ENCODE data around the gene ARHGAP19.

Gene ARHGAP19, protein sequence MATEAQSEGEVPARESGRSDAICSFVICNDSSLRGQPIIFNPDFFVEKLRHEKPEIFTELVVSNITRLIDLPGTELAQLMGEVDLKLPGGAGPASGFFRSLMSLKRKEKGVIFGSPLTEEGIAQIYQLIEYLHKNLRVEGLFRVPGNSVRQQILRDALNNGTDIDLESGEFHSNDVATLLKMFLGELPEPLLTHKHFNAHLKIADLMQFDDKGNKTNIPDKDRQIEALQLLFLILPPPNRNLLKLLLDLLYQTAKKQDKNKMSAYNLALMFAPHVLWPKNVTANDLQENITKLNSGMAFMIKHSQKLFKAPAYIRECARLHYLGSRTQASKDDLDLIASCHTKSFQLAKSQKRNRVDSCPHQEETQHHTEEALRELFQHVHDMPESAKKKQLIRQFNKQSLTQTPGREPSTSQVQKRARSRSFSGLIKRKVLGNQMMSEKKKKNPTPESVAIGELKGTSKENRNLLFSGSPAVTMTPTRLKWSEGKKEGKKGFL

DNA sequence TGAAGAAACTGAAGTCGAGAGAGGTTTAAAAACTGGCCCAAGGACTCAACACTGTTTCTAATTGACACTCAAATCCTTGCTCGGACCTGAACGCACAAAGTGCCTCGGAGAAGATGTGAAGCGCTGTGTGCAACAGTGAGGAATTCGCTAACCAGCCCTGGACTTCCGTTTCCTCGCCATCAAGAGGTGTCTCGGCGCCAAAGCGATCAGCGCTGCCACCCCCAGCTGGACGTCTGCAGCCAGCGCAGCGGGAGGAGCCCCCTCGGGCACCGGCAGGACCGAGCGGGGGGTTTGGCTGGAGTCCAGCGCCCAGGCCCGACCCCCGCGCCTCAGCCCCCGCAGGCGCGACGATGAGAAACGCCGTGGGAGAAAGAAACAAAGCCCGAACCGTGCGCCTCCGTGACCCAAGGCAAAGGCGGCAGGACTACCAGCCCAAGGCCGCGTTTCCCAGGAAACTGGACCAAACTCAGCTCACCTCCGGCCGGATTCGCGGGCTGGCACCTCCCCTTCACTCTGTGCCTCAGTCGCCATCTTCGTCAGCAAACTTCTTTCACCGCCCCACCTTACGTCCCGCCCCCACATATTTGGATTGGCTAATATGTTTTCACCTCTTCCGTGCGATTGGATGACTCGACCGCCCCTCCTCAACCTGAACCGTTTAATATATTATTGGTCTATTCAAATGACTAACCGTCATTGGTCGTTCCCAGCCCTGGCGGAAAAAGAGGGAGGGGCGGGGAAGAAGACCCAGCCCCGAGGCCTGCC lies at the start of gene ARHGAP19:
TSS of gene ARHGAP19 (minus strand) at position 541 of the 765 bp plus-strand sequence. CDS start at position 531, 10 bp downstream.
- peak; percentile 99 for DNase-seq

DNA sequence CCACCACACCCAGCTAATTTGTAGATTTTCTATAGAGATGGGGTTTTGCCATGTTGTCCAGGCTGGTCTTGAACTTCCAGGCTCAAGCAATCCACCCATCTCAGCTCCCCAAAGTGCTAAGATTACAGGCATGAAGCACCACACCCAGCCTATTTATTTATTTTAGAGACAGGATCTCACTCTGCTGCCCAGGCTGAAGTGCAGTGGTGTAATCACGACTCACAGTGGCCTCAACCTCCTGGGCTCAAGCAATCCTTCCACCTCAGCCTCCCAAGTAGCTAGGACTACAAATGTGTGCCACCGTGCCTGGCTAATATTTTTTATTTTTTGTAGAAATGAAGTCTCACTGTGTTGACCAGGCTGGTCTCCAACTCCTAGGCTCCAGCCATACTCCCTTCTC lies 49.0 kb upstream of the ARHGAP19 start:
- no peak for DNase-seq

DNA sequence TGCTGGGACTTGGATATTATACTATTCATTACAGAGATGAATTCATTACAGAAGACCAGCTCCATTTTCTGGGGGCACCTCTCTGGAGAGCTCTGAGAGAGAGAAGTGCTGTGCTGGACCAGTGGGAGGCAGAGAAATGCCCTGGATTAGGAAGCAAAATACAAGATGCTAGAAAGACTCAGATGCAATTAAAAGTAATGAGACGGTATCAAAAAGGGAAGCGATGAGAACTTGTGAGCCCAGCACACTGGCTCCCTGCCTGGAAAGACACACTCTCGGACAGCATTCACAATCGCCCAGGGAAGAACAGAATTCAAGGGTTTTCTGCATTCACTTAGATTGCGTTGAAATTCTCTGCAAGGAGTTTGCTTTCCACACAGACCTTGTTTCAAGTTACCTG lies 45.6 kb upstream of the ARHGAP19 start:
- no peak for DNase-seq

DNA sequence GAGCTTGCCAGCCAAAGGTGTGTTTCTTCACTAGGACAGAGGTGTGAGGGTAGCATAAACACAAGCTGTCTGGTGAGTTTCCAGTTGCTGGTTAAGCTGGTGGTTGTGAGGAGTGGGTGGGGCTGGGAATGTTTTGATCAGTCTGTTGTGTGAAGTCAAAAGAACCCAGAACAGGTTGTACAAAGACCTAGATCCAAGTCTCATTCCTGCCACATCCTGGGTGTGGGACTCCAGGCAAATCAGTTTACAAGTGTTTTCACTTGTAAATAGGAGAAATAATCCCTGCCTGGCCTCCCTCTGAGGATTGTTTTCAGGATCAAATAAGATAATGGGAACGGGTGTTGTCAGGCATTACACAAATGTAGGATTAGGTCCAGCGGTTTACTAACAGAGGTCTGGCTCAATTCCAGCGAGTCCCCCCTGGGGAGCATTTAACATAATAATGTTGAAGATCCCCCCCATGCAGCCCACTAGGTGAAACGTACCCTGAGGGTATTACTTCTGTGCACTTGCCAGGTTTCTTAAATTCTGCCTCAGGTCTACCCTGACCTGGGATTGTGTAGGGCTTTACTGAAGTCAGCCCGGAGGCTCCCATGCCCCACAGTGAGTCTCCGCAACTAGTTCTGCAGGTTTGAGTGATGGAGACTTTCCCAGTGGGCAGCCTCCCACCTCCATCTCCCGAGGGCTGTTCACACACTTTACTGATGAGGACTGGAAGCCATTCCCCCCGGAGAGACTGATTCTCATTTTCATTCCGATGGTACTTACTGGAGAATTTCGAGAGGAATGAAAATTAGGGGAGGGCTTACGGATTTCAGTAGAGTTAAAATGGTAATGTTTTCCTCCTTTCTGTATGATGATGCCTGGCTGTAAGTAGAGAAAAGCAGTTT lies 44.8 kb upstream of the ARHGAP19 start:
- no peak for DNase-seq

DNA sequence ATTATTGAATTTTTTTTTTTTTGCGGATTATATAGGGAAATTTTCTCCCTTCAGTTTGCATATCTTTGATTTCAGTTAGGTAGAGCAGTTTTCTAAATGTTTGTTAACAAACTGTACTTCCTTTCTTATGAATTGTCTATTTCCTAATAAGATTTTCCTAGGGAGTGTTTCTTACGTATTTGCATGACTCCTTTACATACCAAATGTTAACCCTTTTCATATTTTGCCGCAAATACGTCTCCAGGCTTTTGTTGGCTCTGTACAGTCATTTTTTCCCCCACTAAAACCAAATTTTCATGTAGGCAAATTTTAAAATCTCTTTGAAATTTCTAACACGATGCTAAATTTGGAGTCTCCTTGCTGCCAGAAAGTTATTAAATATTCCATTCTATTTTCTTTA lies 44.0 kb upstream of the ARHGAP19 start:
- peak; percentile 36 for DNase-seq

DNA sequence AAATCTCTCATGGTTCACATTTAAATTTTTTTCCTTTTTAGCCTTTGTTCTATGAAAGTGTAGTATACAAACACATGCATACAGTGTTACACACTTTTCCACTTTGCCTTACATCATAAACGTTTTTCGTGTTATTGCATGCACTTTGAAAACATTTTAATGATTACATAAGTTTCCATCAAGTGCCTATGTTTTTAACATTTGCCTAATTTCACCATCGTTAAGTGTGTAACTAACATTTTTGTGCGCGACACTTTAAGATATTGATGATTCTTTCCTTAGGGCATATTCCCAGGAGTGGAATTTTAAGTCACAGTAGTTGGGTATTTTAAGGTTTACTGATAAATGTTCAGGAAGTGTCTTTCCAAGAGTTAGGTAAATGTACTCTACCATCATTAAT lies 43.6 kb upstream of the ARHGAP19 start:
- DNase-seq: peak; percentile 36

DNA sequence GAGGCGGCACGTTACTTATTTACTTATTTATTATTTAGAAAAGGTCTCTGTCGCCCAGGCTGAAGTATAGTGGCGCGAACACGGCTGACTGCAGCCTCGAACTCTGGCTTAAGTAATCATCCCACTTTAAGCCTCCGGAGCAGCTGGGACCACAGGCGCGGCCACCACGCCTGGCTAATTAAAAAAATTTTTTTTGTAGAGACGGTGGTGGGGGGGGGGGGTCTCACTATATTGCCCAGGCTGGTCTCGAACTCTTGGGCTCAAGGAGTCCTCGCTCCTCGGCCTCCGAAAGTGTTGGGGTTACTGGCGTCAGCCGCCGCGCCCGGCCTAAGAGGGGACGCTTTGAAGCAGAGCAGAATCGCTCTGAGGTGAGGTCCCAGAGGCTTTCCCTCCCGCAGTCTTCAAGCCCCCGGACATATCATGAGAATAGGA lies 42.8 kb upstream of the ARHGAP19 start:
- no peak for DNase-seq

DNA sequence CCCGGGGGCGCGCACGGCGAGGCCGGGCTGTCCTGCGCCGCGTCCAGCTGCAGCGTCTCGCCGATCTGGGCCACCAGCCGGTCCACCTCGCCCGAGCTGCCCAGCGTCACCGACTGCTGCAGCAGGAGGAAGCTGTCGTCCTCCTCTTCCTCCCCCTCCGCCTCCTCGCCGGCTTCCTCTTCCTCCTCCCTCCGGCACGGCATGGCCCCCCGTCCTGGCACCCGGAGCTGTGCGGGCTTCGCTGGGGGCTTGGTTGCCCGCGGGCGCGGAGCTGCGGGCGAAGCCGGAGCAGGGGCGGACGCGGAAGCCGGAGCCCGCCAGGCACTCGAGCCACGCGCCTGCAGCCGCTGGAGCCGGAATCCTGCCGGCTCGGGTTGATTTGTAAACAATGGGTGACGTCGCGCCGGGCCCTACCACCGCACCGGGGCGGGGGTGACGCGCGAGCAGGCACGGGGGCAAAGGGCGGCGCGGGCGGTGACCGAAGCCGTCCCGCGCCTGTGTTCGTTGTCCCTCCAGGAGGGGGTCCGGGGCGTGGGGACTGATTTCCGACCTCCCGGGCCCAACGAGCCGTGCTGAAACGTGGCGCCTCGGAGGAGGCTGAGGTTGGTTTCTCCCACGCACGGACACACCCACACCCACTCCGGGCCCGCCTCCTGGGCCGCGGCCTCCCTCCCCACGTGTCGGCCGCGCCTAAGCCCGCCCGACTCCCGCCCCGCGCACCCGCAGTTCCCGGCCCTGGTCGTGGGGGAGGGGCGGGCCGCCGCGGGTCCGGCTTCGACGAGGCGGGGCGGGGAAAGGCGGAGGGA lies 42.1 kb upstream of the ARHGAP19 start, which contains the start of gene FRAT2:
TSS of gene FRAT2 (minus strand) at position 360 of the 806 bp plus-strand sequence. CDS start at position 203, 157 bp downstream.
- peak; percentile 87 for DNase-seq

DNA sequence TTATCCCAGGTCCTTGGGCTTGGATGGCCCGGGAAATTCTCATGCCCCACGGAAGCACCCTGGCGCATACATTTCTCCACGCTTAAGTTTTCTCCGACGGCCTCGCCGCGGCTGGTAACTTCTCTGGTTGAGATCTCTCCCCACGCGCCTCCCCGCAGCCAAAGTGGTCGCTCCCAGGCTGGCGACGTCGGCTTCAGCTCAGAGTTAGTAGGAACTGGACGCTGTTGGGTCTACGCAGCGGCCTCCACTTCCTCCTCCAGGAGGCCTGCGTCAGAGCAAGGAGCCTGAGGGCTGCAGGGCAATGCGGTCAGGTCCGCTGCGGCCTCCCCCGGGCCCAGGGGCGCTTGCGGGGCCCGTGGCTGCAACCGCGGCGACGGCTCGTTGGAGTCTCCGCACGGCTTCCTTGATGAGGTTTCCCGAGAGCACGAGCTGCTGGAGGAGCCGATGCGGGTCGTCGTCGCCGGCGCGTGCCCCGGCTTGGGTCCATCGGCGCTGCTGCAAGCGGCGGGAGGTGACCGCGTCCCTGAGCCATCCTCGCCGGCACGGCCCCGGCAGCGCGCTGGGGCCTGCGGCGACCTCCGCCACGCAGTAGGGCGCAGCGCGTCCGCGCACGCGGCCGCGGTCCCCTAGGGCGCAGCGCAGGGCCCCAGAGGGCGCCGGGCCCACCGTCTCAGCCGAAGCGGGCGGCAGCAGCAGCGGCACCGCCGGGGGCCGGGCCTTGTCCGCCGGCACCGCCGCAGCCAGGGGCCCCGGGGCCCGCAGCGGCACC lies 41.3 kb upstream of the ARHGAP19 start:
- peak; percentile 89 for DNase-seq

DNA sequence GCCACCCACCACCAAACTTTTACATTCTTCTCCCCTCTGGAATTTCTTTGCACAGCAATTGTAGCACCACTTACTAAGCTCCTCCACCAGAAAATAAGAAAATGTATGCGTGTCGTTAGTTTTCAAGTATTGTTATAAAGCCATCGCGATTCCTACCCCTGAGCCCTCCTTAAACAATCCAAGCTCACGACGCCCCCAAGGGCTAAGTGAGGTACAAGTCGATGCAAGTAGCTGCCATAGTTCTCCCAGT lies 40.8 kb upstream of the ARHGAP19 start:
- DNase-seq: peak; percentile 22

DNA sequence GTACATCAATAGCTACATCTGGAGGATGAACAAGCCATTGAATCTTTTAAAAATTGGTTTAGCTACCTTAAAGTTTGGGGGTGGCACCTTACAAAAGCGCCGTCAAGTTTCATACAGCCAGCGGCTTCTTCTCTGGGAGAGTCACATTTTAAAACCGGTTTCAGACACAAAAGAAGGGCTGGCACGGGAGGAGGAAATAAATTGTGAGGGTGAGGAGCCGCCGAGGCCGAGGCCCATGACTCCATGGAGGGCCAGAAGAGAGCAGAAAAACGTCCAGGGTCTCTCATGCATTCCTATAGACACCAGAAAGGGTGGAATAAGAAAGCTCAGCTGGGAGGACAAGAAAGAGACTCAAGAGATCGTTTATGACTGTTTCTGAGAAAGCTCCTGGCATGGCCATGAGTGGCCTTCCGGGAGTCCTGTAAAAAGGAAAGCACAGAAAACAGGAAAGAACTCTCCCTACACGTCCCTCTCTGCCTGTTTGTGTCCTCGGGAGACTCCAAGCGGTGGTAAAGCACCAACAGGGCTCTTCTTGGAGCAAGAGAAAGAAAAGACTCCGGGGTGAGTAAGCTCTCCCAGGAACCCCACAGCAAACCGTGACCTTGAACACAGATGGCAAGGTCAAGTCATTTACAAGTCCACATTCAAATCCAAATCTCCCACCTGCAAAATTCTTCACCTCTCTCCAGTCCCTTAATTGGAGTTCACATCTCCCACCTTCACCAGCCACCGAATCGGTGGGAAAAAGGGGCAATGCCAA lies 40.3 kb upstream of the ARHGAP19 start:
- DNase-seq: peak; percentile 75

DNA sequence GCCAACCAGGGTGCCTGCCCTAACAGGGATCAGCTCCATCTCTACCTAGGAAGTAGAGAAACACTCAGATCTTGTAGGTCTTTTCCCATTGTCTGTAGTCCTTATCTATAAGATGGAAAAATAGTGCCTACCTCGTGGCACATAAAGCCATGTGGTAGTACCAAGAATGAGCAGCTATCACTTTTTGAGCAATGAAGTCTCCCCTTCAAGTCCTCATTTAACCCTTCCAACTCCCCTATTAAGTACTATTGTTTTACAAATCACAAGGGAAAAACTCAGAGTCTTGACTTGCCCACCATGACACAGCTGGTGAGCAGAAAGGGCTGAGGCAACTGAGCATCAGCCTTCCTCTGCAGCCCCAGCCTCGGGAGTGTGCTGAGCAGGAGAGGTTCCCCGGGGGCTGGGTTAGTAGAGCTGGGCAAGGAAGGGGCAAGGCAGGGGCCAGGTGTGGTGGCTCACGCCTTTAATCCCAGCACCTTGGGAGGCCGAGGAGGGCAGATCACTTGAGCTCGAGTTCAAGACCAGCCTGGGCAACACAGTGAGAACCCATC lies 38.8 kb upstream of the ARHGAP19 start:
- no peak for DNase-seq

DNA sequence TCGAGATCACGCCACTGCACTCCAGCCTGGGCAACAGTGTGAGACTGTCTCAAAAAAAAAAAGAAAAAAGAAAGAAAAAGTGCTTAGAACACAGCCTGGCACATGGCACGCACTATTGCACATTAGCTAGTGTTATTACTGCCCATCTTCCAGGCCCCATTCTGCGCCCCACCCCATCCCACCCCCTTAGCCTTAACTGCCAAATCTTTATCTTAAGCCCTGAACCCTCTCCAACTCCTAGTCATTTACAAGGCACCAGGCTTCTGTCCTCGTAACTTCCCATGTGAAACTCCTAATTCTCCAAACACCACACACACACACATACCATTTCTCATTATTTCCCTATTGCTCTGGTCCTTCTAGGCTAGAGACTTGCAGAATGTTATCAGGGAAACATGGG lies 37.3 kb upstream of the ARHGAP19 start:
- peak; percentile 49 for DNase-seq

DNA sequence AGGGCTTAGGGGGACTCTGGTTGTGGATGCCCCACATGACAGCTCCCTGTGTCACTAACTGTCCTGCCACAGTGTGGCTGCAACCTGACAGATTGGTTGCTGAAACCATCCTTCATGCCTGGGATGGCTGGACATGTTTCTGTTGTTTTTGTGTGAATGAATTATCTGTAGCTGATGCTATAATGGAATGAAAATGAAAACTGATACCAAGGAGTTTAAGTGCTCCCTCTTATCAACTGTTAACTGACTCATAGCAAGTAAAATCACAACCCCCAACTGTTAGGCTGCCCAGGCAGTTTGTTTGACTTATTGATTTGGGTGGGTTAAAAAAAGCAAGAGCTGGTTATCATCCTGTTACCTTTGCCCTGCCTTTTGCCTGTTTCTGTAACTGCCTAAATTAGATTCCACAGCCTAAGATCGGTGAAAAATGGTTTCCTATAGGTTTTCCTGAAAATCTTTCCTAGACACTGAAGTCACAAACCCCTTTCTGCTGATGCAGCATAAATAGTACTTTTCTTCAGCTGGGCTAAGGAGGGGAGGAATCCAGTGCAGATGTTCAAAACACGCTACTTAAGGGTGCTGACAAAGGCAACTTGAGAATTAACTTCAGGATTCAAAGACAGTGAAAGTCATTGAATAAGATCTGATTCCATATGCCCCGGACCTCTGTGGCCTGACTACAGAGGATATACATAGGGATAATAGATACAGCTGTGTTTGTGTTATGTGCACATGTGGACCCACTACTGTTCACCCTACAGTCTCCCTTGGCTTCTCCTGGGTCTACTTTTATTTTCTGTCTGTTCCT lies 36.4 kb upstream of the ARHGAP19 start:
- no peak for DNase-seq

DNA sequence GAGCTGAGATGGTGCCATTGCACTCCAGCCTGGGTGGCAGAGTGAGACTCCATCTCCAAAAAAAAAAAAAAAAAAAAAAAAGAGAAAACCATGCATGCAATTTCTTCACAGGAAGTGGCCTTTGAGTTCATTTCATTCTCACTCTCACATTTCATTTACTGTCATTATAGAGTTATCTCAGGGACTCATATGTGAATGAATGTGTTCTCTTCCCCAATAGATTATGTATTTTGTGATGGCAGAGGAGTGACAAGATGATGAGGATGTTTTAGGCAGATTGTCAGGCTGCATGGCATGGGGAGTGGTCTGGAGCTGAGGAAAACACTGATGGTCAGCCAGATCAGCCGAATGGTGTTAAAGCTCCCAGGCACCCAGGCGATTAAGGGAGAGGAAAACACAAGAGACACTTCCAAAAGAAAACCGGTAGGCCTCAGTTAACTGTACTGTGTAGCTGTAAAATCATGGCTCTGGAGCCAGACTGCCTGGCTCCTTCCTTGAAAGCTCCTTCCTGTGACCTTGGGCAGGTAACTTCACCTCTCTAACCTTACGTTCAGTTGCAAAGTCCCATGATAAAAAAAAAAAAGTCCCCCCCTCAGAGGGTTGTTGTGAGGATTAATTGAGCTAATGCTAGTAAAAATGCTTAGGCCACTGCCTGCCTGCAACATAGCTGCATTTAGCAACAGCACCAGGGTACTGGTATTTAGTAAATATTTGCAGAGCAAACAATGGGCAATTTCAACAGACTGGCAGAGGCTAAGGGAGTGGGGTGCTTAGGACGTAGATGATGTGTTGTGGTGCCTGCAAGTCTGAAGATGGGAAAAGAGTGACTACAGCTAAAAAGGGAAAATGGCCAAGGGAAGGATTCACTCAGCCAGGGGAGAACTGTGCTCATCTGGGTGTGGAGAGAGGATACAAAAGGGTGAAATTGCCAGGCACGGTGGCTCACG lies 35.2 kb upstream of the ARHGAP19 start:
- DNase-seq: no peak

DNA sequence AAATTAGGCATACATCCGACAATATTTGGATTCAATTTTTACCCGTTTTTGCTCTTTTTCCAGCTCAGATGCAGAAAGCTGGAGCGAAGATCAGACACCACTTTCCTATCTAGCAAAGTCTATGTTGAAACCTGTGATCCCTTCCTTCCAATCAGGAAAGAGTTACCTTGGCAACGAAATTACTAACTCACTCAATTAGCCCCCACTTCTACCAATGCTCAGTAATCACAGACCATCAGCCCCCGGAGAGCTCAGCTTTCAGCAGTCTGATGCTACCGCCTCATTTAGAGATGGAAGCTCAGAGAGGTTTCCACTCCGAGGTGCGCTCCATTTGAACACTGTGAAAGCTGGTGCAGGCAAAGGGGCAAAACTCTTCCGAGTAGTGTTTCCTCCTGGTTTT lies 33.3 kb upstream of the ARHGAP19 start:
- DNase-seq: no peak

DNA sequence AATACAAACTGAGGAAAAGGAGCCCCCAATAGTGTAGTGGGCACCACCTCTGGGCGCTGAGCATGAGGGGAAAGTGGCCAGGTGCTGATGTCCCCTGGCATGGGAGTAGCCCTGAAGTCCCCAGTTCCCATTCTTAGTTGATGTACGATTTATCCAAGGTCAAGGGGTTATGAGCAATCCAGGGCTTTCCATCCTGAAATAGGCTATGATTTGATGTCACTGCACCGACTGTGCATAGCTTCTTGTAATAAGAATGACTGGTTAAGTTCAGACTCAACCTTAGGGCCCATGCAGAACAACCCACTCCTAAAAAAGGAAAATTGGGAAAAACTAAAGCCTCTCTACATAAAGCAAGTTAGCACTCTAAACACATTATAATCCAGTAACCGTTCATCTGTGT lies 31.1 kb upstream of the ARHGAP19 start:
- peak; percentile 51 for DNase-seq

DNA sequence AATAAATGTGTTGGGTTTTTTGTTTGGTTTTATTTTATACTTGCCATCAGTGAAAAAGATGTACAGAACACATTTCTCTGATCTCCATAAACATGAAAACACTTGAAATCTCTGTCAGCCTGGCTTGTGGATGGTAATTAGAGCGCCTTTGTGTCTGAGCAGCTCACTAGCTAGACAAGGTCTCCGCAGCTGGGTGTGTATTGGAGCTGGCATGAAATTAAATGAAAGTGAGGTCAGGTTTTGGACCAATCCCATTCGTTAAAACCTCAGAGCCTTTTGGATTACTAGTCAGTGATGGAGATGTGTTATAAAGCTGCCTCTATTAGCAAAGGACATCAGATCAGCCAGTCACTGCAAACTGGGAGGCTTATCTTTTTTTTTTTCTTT lies 29.4 kb upstream of the ARHGAP19 start:
- DNase-seq: no peak

Data from inflammatory macrophage treated with lipopolysaccharide for 4 hours (primary cell).